Erythroblast (primary cell): ENCODE data around the gene PAM.
"Not testable (repeated sequence)": the region's sequence is repeated elsewhere in the genome, so short reads cannot be mapped to it uniquely, and the experiment has no call there.

Experiments
- DNase-seq, 2 experiments: peaks; one replicate each; lab custom pipeline; 2025; lab: John Stamatoyannopoulos, UW
- GATA1 ChIP-seq: IDR thresholded peaks from 2 replicates; pipeline ENCODE4 v1.6.1; 2011; ENCODE audit warnings: low read depth, mild to moderate bottlenecking, control low read depth, low read length, moderate library complexity
- POLR2A ChIP-seq: IDR thresholded peaks from 2 replicates; pipeline ENCODE4 v1.6.1; 2011; ENCODE audit warnings: mild to moderate bottlenecking, low read length

The PAM gene

DNA sequence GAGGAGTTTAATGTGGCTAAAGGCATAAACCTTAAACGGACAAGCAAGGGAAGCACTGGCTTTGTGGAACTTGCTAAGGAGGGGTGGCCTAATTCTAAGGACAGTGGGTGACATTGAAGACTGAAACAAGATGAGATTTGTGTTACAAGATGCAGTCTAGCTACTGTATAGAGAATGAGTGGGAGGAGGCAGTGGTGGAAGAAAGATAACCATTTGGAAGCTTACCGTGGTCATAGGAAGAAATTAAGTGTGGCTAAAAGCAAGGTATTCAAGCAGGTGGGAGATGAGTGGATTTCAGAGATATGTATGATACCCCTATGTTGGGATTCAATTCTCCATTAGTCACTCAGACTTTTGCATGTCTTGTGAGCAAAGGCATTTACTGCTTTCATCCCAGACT lies 4.6 kb downstream of the PAM start:
- no peak for DNase-seq
- no peak for TF ChIP-seq POLR2A
- no peak for TF ChIP-seq GATA1

DNA sequence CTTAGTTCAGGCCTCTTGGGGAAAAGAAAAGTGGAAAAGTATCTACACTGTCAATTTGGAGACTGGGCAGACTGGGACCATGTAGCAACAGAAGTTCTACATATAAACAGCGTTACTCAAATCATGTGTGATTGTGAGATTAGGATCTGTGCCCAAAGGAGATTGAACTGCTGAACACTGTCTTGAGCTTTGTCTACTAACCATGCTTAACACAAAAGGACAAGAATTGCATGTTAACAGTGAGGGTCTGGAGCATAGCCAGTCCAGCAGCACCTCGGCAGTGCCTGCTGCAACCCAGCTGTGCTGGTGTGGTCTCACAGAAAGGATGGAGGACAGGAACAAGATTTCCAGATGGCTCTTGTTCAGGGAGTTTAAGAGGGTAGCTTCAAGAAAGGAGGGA lies 5.7 kb downstream of the PAM start:
- no peak for DNase-seq
- no peak for TF ChIP-seq POLR2A
- no peak for TF ChIP-seq GATA1

DNA sequence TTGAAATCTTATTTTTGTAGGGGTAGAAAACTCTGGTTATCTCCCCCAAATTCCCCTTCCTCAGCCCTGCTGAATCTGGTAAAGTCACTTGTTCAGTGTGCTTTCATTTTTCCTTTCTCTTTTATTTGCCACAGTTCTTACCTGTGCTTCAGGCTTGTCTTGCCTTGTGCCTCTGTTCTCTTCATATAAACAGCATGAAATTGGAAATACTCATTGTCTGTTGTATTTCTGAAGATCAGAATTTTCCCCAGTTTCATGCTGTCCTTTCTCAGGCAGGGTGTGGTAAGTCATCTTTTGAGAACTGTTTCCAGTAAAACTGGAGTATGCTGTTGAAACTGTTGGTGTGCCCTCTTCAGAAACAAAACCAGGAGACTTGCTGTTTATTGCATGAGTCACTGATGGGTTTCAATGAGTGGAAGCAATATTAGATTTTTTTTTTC lies 7.0 kb downstream of the PAM start:
- DNase-seq: no peak
- TF ChIP-seq GATA1 (no peak), POLR2A (no peak)

DNA sequence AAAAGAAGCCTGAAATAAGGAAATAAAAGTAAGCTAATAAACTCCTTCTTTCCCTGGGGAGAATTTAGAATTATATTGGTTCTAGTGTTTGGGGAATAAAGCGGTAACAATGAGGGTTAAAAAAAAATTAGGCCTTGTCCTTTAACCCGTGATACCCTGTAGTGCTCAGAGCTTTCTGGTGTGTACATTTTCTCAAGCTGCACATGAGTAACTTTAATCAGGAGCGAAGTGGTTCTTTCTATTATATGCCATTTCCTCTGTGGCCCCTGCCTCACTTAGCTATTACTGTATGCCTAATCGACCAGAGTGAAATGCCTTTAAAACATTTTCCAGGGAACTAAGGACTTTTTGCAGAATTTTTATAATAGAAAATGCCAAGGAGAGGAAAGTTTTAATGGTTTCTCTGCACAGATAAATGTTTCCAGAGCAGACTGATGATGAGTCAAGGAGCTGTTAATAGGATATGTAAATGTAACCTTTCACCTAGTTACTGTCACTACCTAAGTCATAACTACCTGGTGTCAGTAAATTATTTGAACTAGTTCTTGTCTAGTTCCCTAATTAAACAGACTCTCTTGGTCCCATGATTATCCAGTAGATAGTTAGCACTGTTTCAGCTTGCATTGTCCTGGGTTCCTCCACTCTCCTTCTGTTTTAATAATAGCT lies 7.6 kb downstream of the PAM start:
- DNase-seq: no peak
- TF ChIP-seq GATA1: no peak
- no peak for TF ChIP-seq POLR2A

DNA sequence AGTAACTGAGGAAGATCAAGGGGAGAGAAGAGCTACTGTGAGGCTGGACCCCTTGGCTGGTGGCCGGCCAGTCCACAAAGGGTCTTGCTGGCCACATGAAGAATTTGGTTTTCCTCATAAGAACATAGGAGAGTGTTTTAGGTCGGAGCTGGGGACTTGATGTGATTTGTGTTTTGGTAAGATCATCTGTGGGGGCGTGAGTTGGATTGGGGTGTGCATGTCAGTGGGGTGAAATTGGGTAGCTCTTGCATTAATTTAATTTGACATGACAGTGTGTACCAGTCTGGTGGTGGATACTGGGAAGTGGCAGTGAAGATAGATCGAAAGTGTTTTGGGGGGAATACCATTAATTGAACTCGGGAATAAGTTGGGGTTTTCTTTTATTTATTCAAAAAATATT lies 8.6 kb downstream of the PAM start:
- DNase-seq: no peak
- TF ChIP-seq POLR2A (no peak), GATA1 (no peak)

GRCh38 chr5:102764381-102765004 lies 9.4 kb downstream of the PAM start:
- TF ChIP-seq POLR2A: no peak
- no peak for TF ChIP-seq GATA1
- DNase-seq: no peak

DNA sequence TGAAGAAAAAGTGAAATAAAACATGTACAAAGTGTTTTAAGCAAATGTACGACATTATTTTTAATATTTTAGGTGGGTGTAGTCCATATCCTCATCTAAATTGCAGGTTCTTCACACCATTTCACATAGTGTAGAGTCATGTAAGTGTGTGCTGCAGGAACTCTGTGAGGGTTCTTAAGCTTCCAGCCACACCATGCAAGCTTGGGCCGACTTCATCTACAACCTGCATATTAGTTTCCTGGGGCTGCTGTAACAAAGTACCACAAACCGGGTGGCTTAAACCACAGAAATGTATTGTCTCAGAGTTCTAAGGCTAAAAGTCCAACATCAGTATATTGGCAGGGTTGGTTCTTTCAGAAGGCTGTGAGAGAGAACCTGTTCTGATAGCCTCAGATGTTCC lies 10.2 kb downstream of the PAM start:
- no peak for DNase-seq
- no peak for TF ChIP-seq GATA1

DNA sequence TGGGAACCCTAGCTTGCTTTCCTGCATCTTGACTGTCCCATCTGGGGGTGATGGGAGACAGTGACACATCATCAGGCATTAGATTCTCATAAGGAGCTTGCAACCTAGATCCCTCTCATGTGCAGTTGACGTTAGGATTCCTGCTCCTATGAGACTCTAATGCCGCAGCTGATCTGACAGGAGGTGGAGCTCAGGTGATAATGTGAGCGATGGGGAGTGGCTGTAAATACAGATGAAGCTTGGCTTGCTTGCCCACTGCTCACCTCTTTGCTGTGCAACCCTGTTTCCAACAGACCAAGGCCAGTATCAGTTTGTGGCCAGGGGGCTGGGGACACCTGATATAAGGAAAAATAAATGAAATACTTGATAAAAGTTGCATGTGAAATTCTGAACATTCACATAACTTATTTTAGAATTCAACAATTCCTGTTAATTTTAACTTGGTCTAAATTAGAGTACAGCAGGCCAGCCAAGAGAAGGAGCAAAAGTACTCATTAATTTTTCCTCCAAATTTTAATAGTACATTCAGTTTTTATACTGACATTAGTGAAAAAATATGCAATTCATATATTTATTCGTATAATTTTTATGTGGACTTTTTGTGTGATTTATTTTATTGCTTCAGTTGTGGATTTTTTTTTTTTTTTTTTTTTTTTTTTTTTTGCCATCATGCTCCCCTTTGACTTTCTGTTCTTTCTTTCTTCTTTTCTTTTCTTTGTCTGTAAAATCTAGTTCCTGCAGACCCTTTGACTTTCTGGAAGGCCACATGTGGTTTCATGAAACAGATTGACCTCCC lies 11.4 kb downstream of the PAM start:
- DNase-seq: no peak
- TF ChIP-seq POLR2A (no peak), GATA1 (no peak)

DNA sequence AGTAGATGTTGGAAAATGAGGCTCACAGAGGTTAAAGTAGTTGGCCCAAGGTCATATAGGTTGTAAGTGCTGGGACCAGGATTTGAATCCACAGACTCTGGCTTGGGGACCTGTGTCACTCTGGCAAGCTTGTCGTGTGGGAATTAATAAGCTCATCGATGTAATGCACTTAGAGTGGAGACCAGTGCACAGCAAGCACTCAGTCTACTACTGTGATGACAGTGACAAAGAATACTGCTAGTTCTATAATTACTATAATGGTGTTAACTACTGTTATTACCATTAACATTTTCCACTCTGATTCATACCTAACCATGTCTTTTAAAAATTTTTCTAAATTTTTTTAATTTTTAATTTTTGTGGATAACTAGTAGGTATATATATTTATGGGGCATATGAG lies 12.8 kb downstream of the PAM start:
- TF ChIP-seq GATA1 (no peak), POLR2A (no peak)
- no peak for DNase-seq

GRCh38 chr5:102770803-102771202 lies 15.7 kb downstream of the PAM start:
- DNase-seq: no peak
- TF ChIP-seq POLR2A (no peak), GATA1 (no peak)

DNA sequence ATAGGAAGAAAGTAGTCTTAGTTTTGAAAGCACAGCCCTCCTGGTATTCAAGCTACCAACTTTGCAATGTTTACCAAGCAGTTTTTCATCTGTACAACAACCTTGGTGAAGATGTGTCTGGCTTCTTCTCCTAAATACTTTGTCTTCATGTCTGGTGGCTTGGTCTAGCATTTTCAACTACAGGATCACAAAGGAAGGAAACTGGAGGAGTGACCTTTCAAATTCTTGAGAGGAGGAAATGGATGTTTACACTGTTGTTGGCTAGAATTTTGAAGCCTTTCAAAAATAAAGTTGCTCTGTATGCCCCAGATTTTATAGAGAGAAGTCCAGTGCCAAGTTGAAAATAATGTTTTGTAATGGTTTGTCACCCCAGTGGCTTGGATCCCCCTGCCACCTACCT lies 16.3 kb downstream of the PAM start:
- TF ChIP-seq GATA1 (no peak), POLR2A (no peak)
- no peak for DNase-seq

- DNase-seq: no peak
- TF ChIP-seq GATA1 (no peak), POLR2A (no peak)
Observed at GRCh38 chr5:102772273-102772672, 17.2 kb downstream of the PAM start.

- DNase-seq: no peak
- TF ChIP-seq POLR2A (no peak), GATA1 (no peak)
Observed at GRCh38 chr5:102773133-102773532, 18.0 kb downstream of the PAM start.

GRCh38 chr5:102775756-102776155 lies 20.7 kb downstream of the PAM start:
- not testable (repeated sequence) for DNase-seq
